Progenitor cell of endocrine pancreas (in vitro differentiated cells): ENCODE results near the gene CBX2. TPM values are rescaled to one million over a fixed set of nuclear protein-coding genes. Genes with fewer than 3 reads are reported as not detected.

Experiments
- DNase-seq: peaks from one replicate; pipeline ENCODE4 v3.0.0; 2021; ENCODE audit warnings: low spot score; ENCODE audit not compliant: unreplicated experiment
- H3K27ac Mint-ChIP-seq: 2 replicates; pipeline ENCODE4 v1.8.0; 2021; ENCODE audit warnings: mild to moderate bottlenecking, moderate library complexity, mixed read lengths
- H3K27me3 Mint-ChIP-seq: 2 replicates; pipeline ENCODE4 v1.8.0; 2021; ENCODE audit warnings: mixed read lengths
- H3K36me3 Mint-ChIP-seq: 2 replicates; pipeline ENCODE4 v1.8.0; 2022; ENCODE audit warnings: mixed read lengths; ENCODE audit not compliant: insufficient read depth
- H3K4me1 Mint-ChIP-seq: 2 replicates; pipeline ENCODE4 v1.8.0; 2021; ENCODE audit warnings: low read depth, mixed read lengths
- H3K4me3 Mint-ChIP-seq: 2 replicates; pipeline ENCODE4 v1.8.0; 2021; ENCODE audit warnings: low read depth, mild to moderate bottlenecking, moderate library complexity, mixed read lengths
- H3K9me3 Mint-ChIP-seq: 2 replicates; pipeline ENCODE4 v1.8.0; 2021; ENCODE audit warnings: low read depth, mixed read lengths
- CTCF ChIP-seq: fragments of 200-600 bp; sonication (generic); IDR thresholded peaks from one replicate; pipeline ENCODE4 v1.5.0; 2021; ENCODE audit warnings: antibody characterized with exemption, mild to moderate bottlenecking; ENCODE audit not compliant: unreplicated experiment
- total RNA-seq: library from RNA; stranded (reverse); gene quantifications from 2 replicates; pipeline ENCODE4 v1.2.1, GENCODE V29; 2021

The CBX2 gene
- total RNA-seq, 1 donor from 2014 or later: 111 TPM

GRCh38 chr17:79801156-79802038, 23.4 kb downstream of the CBX2 start:
- Mint-ChIP-seq H3K9me3 (no peaks in the 10 kb centered on the region), H3K4me3 (no peak overlapping the region), H3K27ac (peak overlapping the region; percentile 16), H3K27me3 (peaks cover 69% of the 10 kb centered on the region), H3K36me3 (no peaks in the 10 kb centered on the region), H3K4me1 (peaks cover 11% of the 10 kb centered on the region)
- no peak for TF ChIP-seq CTCF
- no peak for DNase-seq

GRCh38 chr17:79802039-79802735, 24.2 kb downstream of the CBX2 start:
- TF ChIP-seq CTCF: no peak
- peaks cover 11% of the 10 kb centered on the region for H3K4me1 Mint-ChIP-seq
- H3K36me3 Mint-ChIP-seq: no peaks in the 10 kb centered on the region
- no peak for DNase-seq
- H3K9me3 Mint-ChIP-seq: no peaks in the 10 kb centered on the region
- H3K4me3 Mint-ChIP-seq: no peak overlapping the region
- no peak overlapping the region for H3K27ac Mint-ChIP-seq
- peaks cover 77% of the 10 kb centered on the region for H3K27me3 Mint-ChIP-seq

GRCh38 chr17:79802736-79803420, 24.9 kb downstream of the CBX2 start:
- TF ChIP-seq CTCF: no peak
- Mint-ChIP-seq H3K9me3 (no peaks in the 10 kb centered on the region), H3K4me3 (no peak overlapping the region), H3K27ac (no peak overlapping the region), H3K27me3 (peaks cover 84% of the 10 kb centered on the region), H3K36me3 (no peaks in the 10 kb centered on the region), H3K4me1 (peaks cover 11% of the 10 kb centered on the region)
- DNase-seq: no peak

- Mint-ChIP-seq H3K36me3 (no peaks in the 10 kb centered on the region), H3K9me3 (no peaks in the 10 kb centered on the region), H3K27me3 (peaks cover 88% of the 10 kb centered on the region), H3K27ac (no peak overlapping the region), H3K4me3 (no peak overlapping the region), H3K4me1 (peaks cover 10% of the 10 kb centered on the region)
- TF ChIP-seq CTCF: no peak
- DNase-seq: no peak
These were observed 25.6 kb downstream of the CBX2 start for GRCh38 chr17:79803421-79803996.
